NCI-H1105 (cell line): Measurements from ENCODE around the gene NTN1.

Source experiments
- DNase-seq: peaks from one replicate; lab custom pipeline; 2025; lab: John Stamatoyannopoulos, UW

NTN1 gene

GRCh38 chr17:9273428-9274391 is 252.4 kb downstream of the NTN1 start:
- DNase-seq = no peak

GRCh38 chr17:9274973-9275372 is 253.7 kb downstream of the NTN1 start:
- no peak for DNase-seq

- no peak for DNase-seq
Measured at GRCh38 chr17:9279893-9280292, 258.6 kb downstream of the NTN1 start.

GRCh38 chr17:9283909-9284308 is 262.6 kb downstream of the NTN1 start:
- no peak for DNase-seq

GRCh38 chr17:9284884-9285283 is 263.6 kb downstream of the NTN1 start:
- no peak for DNase-seq

GRCh38 chr17:9285602-9286427 is 264.5 kb downstream of the NTN1 start:
- no peak for DNase-seq

GRCh38 chr17:9286434-9286833 is 265.1 kb downstream of the NTN1 start:
- no peak for DNase-seq

- DNase-seq = no peak
Measured at GRCh38 chr17:9287306-9287705, 266.0 kb downstream of the NTN1 start.

- no peak for DNase-seq
Measured at GRCh38 chr17:9290226-9290613, 268.9 kb downstream of the NTN1 start.

- DNase-seq = no peak
Measured at GRCh38 chr17:9291912-9292560, 270.7 kb downstream of the NTN1 start.

GRCh38 chr17:9292561-9292941 is 271.2 kb downstream of the NTN1 start:
- DNase-seq = no peak
